ENCODE results near the gene MAP7D2.
"Not testable (repeated sequence)": the region's sequence is repeated elsewhere in the genome, so short reads cannot be mapped to it uniquely, and the experiment has no call there.

The MAP7D2 gene

DNA sequence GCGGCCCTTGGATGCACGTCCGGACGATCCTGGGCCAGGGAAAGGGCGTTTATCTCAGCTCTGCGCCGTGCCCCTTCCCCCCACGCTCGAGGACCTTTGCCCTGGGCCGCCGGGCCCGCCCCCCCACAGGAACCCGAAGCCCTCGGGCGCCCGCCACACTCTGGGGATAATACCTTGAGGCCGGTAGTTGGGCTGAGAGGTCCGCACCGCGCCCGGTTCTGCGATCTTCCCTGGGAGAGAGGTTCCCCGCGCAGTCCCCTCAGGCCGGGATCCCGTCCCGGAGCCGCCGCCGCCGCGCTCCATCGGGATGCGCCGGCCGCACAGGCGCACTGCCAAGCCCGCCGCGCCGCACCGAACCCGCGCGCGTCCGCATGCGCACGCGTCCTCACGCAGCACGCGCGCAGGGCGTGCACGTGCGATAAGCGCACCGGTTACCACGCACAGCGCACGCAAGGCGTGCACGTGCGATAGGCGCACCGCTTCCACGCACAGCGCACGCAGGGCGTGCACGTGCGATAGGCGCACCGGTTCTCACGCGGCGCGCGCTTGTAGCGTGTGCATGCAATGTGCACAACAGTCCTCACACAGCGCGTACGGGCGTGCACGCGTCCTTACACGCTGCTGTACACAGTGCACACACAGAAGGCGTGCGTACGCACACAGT, at the start of gene MAP7D2:
TSS of gene MAP7D2 (minus strand) at position 331 of the 664 bp plus-strand sequence. CDS start at position 303, 28 bp downstream.
- Histone ChIP-seq H3K36me3 (ENCODE audit: insufficient read depth, low read length) (no peaks in the 10 kb centered on the region), H3K9ac (ENCODE audit: low read depth, low read length) (peak within 1 kb of the TSS; percentile 39), H3K4me1 (ENCODE audit: insufficient read depth, low read length) (no peaks in the 10 kb centered on the region; the same call in 1 of the 2 replicates), H3K9me3 (ENCODE audit: control insufficient read depth, insufficient read depth, low read length) (no peaks in the 10 kb centered on the region)

DNA sequence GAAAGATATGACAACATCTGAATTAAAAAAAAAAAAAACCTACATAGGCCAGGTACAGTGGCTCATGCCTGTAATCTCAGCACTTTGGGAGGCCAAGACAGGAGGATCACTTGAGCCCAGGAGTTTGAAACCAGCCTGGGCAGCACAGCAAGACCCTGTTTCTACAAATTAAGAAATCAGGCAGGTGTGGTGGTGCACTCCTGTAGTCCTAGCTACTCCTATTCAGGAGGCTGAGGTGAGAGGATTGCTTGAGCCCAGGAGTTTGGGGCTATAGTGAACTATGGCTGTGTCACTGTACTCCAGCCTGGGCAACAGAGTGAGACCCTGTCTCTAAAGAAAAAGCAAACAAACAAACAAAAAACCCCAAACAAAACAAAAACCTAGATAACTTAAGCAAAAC, 45.8 kb upstream of the MAP7D2 start:
- not testable (repeated sequence) for H3K4me1 ChIP-seq (ENCODE audit: insufficient read depth, low read length); H3K9me3 ChIP-seq (ENCODE audit: control insufficient read depth, insufficient read depth, low read length); H3K36me3 ChIP-seq (ENCODE audit: insufficient read depth, low read length); H3K9ac ChIP-seq (ENCODE audit: low read depth, low read length)

DNA sequence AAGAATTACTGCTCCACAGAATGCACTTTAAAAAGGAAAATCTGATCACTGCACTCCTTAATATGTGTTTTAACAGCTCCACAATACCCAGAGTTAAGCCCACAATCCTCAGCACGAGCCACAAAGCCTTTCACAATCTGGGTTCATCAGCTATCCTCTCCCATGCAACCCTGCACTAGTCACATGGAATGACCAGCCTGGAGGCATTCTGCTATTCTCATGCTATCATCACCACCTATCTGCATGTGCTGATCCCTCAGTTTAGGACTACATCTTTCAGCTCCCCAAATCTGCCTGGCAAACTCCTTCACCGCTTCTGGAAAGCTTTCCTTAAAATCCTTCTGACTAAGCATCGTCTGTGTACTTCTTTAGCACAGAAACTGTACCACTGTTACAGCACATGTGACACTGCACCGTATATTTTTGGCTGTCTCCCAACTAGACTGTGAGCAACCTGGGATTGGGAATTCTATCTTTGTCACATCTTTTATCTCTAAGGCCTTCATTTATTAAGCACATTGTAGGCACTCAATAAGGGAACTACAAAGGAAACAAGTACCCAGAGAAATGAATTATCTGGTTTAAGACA, 43.2 kb upstream of the MAP7D2 start:
- Histone ChIP-seq H3K36me3 (ENCODE audit: insufficient read depth, low read length) (peaks cover 5% of the 10 kb centered on the region), H3K9me3 (ENCODE audit: control insufficient read depth, insufficient read depth, low read length) (no peaks in the 10 kb centered on the region), H3K9ac (ENCODE audit: low read depth, low read length) (no peak overlapping the region), H3K4me1 (ENCODE audit: insufficient read depth, low read length) (no peaks in the 10 kb centered on the region)

DNA sequence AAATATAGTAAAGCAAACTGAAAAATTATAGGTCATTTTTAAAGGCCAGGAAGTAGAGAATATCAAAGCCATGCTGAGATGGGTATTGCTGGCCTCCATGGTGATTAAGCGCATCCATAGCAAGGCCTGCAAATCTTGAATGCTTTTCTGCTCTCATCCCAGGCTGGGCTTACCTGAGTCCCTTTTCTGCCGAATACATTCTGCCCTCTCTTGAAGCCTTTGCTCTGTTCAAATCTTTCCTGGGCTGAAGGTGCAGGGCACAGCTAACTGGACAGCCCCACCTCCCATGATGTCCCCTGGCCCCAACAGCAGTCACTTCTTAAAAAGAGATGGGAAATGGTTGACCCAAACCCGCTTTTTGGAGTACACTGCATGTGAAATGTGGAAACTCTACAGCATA, 35.0 kb upstream of the MAP7D2 start:
- Histone ChIP-seq H3K9ac (ENCODE audit: low read depth, low read length) (no peak overlapping the region), H3K9me3 (ENCODE audit: control insufficient read depth, insufficient read depth, low read length) (no peaks in the 10 kb centered on the region), H3K36me3 (ENCODE audit: insufficient read depth, low read length) (peaks cover 3% of the 10 kb centered on the region), H3K4me1 (ENCODE audit: insufficient read depth, low read length) (no peaks in the 10 kb centered on the region)

DNA sequence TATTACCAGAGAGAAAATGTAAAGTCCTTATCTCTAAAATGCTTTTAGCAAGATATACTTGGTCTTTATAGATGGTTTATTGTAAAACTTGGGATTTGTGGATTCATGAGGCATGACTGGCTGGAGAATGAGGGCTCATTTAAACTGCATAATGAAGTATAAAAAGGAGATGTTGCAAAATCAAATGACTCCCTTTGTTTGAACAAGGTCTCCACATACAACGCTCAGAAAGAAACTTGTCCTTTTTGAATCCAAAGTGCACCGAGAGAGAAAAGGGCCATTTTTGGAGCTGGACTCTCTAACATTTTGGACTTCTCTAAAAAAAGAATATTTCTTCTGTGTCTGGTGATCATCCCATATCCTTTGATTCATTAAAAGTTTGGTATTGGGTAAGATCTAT, 32.6 kb upstream of the MAP7D2 start:
- no peak overlapping the region for H3K9ac ChIP-seq (ENCODE audit: low read depth, low read length)
- H3K36me3 ChIP-seq (ENCODE audit: insufficient read depth, low read length): no peaks in the 10 kb centered on the region
- no peaks in the 10 kb centered on the region for H3K4me1 ChIP-seq (ENCODE audit: insufficient read depth, low read length)

DNA sequence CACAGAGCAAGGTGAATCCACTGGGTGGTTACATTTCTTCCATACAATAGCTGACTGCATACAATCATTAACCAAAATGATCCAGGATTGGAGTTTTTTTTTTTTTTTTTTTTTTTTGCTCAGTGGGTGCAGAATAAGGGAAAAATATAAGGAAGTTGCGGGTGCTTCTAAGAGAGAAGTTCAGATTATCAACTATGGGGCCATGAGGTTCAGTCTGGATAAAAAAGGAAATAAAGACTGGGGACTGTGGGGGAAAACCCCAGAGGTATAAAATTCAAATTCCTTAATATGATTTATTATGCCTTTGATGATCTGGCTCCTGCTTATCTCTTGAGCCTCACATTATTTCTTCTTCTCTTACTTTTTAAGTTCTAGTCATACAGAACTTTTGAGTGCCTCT, 30.9 kb upstream of the MAP7D2 start:
- Histone ChIP-seq H3K9ac (ENCODE audit: low read depth, low read length) (no peak overlapping the region), H3K4me1 (ENCODE audit: insufficient read depth, low read length) (no peaks in the 10 kb centered on the region), H3K9me3 (ENCODE audit: control insufficient read depth, insufficient read depth, low read length) (no peaks in the 10 kb centered on the region), H3K36me3 (ENCODE audit: insufficient read depth, low read length) (no peaks in the 10 kb centered on the region)

More for the DNA sequence above, 32.6 kb upstream of the MAP7D2 start:
- H3K9me3 ChIP-seq (ENCODE audit: control insufficient read depth, insufficient read depth, low read length): no peaks in the 10 kb centered on the region

DNA sequence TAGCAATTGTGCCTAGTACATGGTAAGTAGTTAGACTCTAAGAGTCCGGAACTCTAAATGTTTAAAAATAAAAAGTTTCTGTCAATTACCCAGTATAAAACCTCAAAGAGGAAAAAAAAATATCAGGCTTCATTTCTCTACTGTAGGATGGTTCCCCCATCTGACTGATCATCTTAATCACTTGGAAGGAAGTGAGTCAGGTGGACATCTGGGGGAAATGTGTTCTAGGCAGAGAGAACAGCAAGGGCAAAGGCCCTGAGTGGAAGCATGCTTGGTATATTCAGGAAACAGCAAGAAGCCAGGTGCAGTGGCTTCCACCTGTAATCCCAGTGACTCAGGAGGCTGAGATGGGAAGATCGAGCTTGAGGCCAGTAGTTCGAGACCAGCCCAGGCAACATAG, 27.8 kb upstream of the MAP7D2 start:
- Histone ChIP-seq H3K4me1 (ENCODE audit: insufficient read depth, low read length) (no peaks in the 10 kb centered on the region), H3K9me3 (ENCODE audit: control insufficient read depth, insufficient read depth, low read length) (no peaks in the 10 kb centered on the region), H3K9ac (ENCODE audit: low read depth, low read length) (no peak overlapping the region), H3K36me3 (ENCODE audit: insufficient read depth, low read length) (no peaks in the 10 kb centered on the region)

DNA sequence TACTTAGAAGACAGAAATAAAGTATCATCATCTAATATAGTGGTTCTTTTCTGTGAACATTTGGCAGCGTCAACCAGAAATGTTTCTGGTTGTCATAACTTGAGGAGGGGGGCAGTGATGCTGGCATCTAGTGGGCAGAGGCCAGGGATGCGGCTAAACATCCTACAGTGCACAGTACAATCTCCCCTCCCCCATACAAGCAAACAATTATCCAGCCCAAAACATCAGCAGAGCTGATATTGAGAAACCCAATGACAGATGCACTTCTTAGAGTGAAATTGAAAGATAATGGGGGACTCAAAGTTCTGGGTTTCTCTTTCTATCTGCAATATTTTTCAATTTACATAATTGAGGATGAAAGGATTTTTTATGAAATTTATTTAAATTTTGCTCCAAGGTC, 26.9 kb upstream of the MAP7D2 start:
- Histone ChIP-seq H3K4me1 (ENCODE audit: insufficient read depth, low read length) (no peaks in the 10 kb centered on the region), H3K9ac (ENCODE audit: low read depth, low read length) (no peak overlapping the region), H3K9me3 (ENCODE audit: control insufficient read depth, insufficient read depth, low read length) (no peaks in the 10 kb centered on the region), H3K36me3 (ENCODE audit: insufficient read depth, low read length) (no peaks in the 10 kb centered on the region)

DNA sequence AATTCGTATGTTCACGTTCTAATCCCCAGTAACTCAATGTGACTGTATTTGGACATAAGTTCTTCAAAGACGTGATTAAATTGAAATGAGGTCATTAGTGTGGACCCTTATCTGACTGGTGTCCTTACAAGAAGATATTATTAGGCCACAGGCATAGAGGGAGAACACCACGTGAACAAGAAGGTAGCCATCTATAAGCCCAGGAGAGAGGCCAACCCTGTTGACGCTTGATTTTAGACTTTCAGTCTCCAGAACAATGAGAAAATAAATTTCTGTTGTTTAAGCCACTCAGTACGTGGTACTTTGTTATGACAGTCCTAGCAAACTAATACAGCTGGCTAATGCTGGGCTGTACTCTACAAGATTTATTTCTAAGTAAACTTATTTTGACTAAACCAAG, 26.4 kb upstream of the MAP7D2 start:
- Histone ChIP-seq H3K9me3 (ENCODE audit: control insufficient read depth, insufficient read depth, low read length) (no peaks in the 10 kb centered on the region), H3K36me3 (ENCODE audit: insufficient read depth, low read length) (no peaks in the 10 kb centered on the region), H3K9ac (ENCODE audit: low read depth, low read length) (no peak overlapping the region), H3K4me1 (ENCODE audit: insufficient read depth, low read length) (no peaks in the 10 kb centered on the region)

DNA sequence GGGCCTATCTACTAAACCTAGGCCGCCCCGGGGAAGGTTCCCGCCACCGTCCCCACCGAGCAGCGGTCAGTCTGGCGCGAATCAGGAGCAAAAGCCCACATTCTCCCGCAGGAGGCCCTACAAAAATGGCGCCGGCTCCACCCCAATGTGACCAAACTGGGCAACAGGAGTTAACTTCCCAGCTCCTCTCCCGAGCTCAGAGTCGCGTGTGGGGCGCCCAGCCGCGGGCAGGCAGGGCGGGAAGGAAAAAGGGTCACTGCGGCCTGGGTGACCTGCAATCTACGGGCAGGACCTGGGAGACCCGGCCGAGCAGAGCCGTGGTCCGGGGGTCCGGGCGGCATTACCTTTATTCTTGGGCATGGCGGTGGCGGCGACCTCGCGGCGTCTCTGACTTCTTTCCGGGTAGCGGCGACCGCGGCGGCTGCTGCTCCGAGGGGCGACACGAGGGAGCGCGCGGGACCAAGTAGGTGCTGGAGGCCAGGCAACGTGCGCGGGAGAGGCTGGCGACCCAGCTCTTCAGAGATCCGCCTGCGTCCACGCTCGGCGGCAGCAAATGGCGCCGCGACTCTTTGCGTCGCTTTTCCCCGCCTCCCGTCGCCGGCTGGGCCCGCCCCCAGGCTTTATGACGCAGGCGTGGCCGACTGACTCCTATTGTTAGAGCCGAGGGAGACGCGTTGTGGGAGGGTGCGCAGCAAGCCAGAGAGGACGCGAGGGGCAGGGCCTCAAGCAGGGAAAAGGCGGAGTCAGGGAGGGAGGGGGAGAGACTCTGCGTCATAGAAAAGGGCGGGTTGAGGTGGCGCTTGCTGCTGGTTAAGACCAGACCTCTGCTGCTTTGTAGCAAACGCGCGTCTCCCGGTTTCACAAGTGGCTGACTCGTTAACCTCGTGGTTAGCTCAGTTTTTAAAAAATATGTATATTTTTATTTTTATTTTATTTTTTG, 24.8 kb upstream of the MAP7D2 start, which contains the start of gene EIF1AX:
TSS of gene EIF1AX (minus strand) at position 558 of the 940 bp plus-strand sequence. CDS start at position 360, 198 bp downstream.
- Histone ChIP-seq H3K36me3 (ENCODE audit: insufficient read depth, low read length) (peaks cover 4% of the 10 kb centered on the region; the same call in 1 of the 2 replicates), H3K9me3 (ENCODE audit: control insufficient read depth, insufficient read depth, low read length) (no peaks in the 10 kb centered on the region), H3K9ac (ENCODE audit: low read depth, low read length) (peak within 1 kb of the TSS; percentile 88), H3K4me1 (ENCODE audit: insufficient read depth, low read length) (no peaks in the 10 kb centered on the region)

DNA sequence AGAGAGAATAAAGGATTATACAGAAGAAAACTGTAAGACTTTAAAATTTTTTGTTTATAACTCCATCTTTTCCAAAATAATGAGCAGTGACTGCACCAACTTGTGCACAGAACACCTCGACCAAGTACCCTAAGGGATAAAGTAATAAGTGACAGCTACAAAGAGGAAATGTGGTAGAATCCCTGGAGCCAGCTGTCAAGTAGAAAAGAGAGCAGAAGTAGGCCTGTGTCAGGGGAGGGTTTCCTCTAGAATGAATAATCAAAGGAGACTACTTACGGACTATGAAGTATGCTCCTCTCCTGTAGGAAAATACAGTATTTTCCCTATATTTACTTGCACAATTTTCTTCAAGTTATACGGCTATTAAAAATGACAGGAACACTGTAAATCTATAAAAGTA, 23.7 kb upstream of the MAP7D2 start:
- Histone ChIP-seq H3K9ac (ENCODE audit: low read depth, low read length) (peak overlapping the region; percentile 88; the same call in 1 of the 2 replicates), H3K36me3 (ENCODE audit: insufficient read depth, low read length) (peaks cover 4% of the 10 kb centered on the region; the same call in 1 of the 2 replicates), H3K9me3 (ENCODE audit: control insufficient read depth, insufficient read depth, low read length) (no peaks in the 10 kb centered on the region), H3K4me1 (ENCODE audit: insufficient read depth, low read length) (no peaks in the 10 kb centered on the region)

DNA sequence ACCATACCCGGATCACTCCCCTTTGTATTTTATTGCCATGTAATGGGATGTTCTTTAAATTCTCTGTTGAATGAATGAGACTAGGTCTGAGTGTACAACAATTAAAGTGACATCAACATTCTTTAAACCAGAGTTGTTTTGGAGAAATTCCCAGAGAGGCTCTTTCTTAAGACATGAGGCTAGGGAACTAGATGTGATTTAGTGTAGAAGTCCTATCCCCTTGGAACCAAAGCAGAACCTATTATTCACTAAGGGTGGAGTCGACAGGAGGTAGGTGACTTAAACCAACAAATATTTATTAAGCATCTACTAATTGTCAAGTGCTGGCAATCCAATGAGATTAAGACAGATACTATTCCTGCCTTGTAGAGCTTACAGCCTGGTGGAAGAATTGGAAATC, 23.3 kb upstream of the MAP7D2 start:
- Histone ChIP-seq H3K4me1 (ENCODE audit: insufficient read depth, low read length) (no peaks in the 10 kb centered on the region), H3K36me3 (ENCODE audit: insufficient read depth, low read length) (peaks cover 4% of the 10 kb centered on the region; the same call in 1 of the 2 replicates), H3K9me3 (ENCODE audit: control insufficient read depth, insufficient read depth, low read length) (no peaks in the 10 kb centered on the region), H3K9ac (ENCODE audit: low read depth, low read length) (no peak overlapping the region; the same call in 1 of the 2 replicates)

DNA sequence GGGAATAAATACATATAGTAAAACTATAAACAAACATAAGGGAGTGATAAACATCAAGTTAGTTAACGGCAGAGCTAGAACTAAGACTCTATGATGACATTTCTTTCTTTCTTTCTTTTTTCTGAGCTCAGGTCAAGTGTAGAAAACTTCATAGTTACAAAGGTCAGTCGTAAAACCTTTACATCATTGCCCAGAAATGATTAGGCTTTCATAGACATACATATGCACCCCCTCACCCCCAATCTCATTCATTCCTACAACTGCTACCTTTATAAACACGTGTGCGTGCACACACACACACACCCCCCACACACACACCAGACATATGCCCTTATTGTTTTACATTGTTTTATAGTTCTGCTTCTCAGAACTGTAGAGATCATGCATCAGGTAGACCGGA, 19.2 kb upstream of the MAP7D2 start:
- no peaks in the 10 kb centered on the region for H3K4me1 ChIP-seq (ENCODE audit: insufficient read depth, low read length)
- H3K9me3 ChIP-seq (ENCODE audit: control insufficient read depth, insufficient read depth, low read length): no peaks in the 10 kb centered on the region
- no peak overlapping the region for H3K9ac ChIP-seq (ENCODE audit: low read depth, low read length)
- H3K36me3 ChIP-seq (ENCODE audit: insufficient read depth, low read length): peaks cover 9% of the 10 kb centered on the region

DNA sequence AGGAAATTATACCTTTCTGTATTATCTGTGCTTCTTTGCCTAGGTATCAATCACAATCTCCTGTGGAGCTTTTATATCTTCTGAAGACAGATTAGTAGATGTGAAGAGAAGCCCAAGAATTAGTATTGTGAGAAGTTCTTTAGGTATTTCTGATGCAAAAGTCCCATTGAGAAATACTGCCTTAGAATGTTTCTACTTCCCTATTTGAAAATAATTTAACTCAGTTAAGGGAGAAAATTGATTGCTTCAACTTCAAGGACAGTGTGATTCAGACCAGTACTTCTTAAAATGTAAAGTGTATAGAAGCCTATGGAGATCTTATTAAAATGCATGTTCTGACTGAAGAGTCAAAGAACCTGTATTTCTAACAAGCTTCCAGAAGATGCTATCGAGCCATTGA, 16.0 kb upstream of the MAP7D2 start:
- no peak overlapping the region for H3K9ac ChIP-seq (ENCODE audit: low read depth, low read length)
- no peaks in the 10 kb centered on the region for H3K4me1 ChIP-seq (ENCODE audit: insufficient read depth, low read length)
- peaks cover 12% of the 10 kb centered on the region for H3K36me3 ChIP-seq (ENCODE audit: insufficient read depth, low read length)
- no peaks in the 10 kb centered on the region for H3K9me3 ChIP-seq (ENCODE audit: control insufficient read depth, insufficient read depth, low read length)

Data from ES-I3 (cell line).